HepG2 (cell line): ENCODE measurements around the gene DNAJC5. TPM values are rescaled to one million over a fixed set of nuclear protein-coding genes. Genes with fewer than 3 reads are reported as not detected.

Source experiments
- AHDC1 ChIP-seq: sonication (generic); formaldehyde crosslinking; IDR thresholded peaks from 2 replicates; pipeline ENCODE4 v1.5.1; 2020; ENCODE audit warnings: mild to moderate bottlenecking, missing genetic modification reagents, borderline replicate concordance
- ATAD3A ChIP-seq: sonication (generic); formaldehyde crosslinking; IDR thresholded peaks from 2 replicates; pipeline ENCODE4 v1.4.0; 2020; ENCODE audit warnings: missing genetic modification reagents
- CBX5 ChIP-seq: sonication (generic); formaldehyde crosslinking; IDR thresholded peaks from 2 replicates; pipeline ENCODE4 v1.4.0; 2020; ENCODE audit warnings: missing genetic modification reagents, borderline replicate concordance
- FOXJ3 ChIP-seq: sonication (generic); formaldehyde crosslinking; IDR thresholded peaks from 2 replicates; pipeline ENCODE4 v1.4.0; 2020; ENCODE audit warnings: missing genetic modification reagents, mild to moderate bottlenecking, borderline replicate concordance
- FOXK2 ChIP-seq: fragments of 450-650 bp; IDR thresholded peaks from 2 replicates; pipeline ENCODE4 v1.6.1; 2016
- HMG20B ChIP-seq: conservative IDR thresholded peaks from 2 replicates; pipeline ENCODE4 v1.6.1; 2016; ENCODE audit warnings: missing genetic modification reagents, missing compliant biosample characterization
- HNF1A ChIP-seq, 2 experiments: sonication (generic) in 1 of 2; formaldehyde crosslinking in 1 of 2; IDR thresholded peaks; 2 replicates each; pipeline versions ENCODE4 v1.4.0 to v1.6.1; 2016 to 2020; ENCODE audit warnings: borderline replicate concordance in 1 of 2, low read depth in 1 of 2, mild to moderate bottlenecking in 1 of 2, missing genetic modification reagents in 1 of 2
- HNRNPH1 ChIP-seq: fragments of 200-400 bp; formaldehyde crosslinking; optimal IDR thresholded peaks from 2 replicates; pipeline ENCODE3; 2017; ENCODE audit warnings: mild to moderate bottlenecking, low read depth, low read length
- MEIS2 ChIP-seq: sonication (generic); formaldehyde crosslinking; IDR thresholded peaks from 2 replicates; pipeline ENCODE4 v1.9.0; 2021; ENCODE audit warnings: mild to moderate bottlenecking, missing genetic modification reagents
- MTF2 ChIP-seq: sonication (generic); formaldehyde crosslinking; IDR thresholded peaks from 2 replicates; pipeline ENCODE4 v1.5.0; 2020; ENCODE audit warnings: missing genetic modification reagents, borderline replicate concordance
- RELA ChIP-seq: sonication (generic); formaldehyde crosslinking; IDR thresholded peaks from 2 replicates; pipeline ENCODE4 v1.4.0; 2020; ENCODE audit warnings: missing genetic modification reagents
- SP2 ChIP-seq: sonication (generic); formaldehyde crosslinking; IDR thresholded peaks from 2 replicates; pipeline ENCODE4 v1.5.1; 2020; ENCODE audit warnings: mild to moderate bottlenecking, missing genetic modification reagents
- TFE3 ChIP-seq: IDR thresholded peaks from 2 replicates; pipeline ENCODE4 v1.6.1; 2016
- ZFAT ChIP-seq: sonication (generic); formaldehyde crosslinking; conservative IDR thresholded peaks from 2 replicates; pipeline ENCODE4 v1.8.1; 2023; ENCODE audit warnings: missing genetic modification reagents, inconsistent platforms
- ZNF143 ChIP-seq: sonication (generic); formaldehyde crosslinking; IDR thresholded peaks from 2 replicates; pipeline ENCODE4 v1.4.0; 2020; ENCODE audit warnings: missing genetic modification reagents
- ZNF274 ChIP-seq: sonication (generic); formaldehyde crosslinking; IDR thresholded peaks from 2 replicates; pipeline ENCODE4 v1.5.1; 2020; ENCODE audit warnings: mild to moderate bottlenecking, missing genetic modification reagents
- ZNF790 ChIP-seq: sonication (generic); formaldehyde crosslinking; IDR thresholded peaks from 2 replicates; pipeline ENCODE4 v1.8.0; 2022; ENCODE audit warnings: missing genetic modification reagents, mild to moderate bottlenecking, borderline replicate concordance
- polyA plus RNA-seq, 8 experiments: library from polyadenylated mRNA; depleted of rRNA in 3 of 8; stranded (reverse) in 7 of 8; unstranded in 1 of 8; fragments of >200 nt; fragmentation: Illumina TruSeq in 4 of 8; extraction: Trizol in 4 of 8; gene quantifications; 2 replicates each; pipeline versions ENCODE4 v1.2.1 to v1.2.3, GENCODE V29; 2011 to 2016; ENCODE audit warnings: low read depth in 4 of 8, missing spikeins in 1 of 8, mixed read lengths in 1 of 8; ENCODE audit not compliant: insufficient read depth in 1 of 8
- total RNA-seq, 5 experiments: library from RNA; depleted of rRNA; stranded (reverse); fragments of >200 nt; fragmentation: Illumina TruSeq; extraction: Trizol; gene quantifications; 2 replicates each; pipeline ENCODE4 v1.2.3, GENCODE V29; 2016; ENCODE audit warnings: low read depth in 1 of 5

Gene DNAJC5
- total and polyA plus RNA-seq, 2 of the 13 experiments (the other 11 are each of a cell fraction or from before 2014, with no cell fraction given): 42.8 to 64.5 TPM

- TF ChIP-seq MTF2 (no peak), AHDC1 (CRISPR knock-in tag) (no peak), FOXK2 (no peak), ZNF790 (no peak), MEIS2 (CRISPR knock-in tag) (peak; percentile 93), HNF1A (IDR thresholded peaks at IDR 0.05; ENCODE audit: low read depth) (no peak), HNF1A (CRISPR knock-in tag; IDR thresholded peaks at IDR 0.05; ENCODE audit: borderline replicate concordance) (peak; percentile 64; the same call in 1 of the 2 replicates), HMG20B (CRISPR knock-in tag) (peak; percentile 49), HNRNPH1 (no peak), ZNF143 (peak; percentile 66; the same call in 1 of the 2 replicates), TFE3 (CRISPR knock-in tag) (peak; percentile 78), CBX5 (CRISPR knock-in tag) (peak; percentile 52; the same call in 1 of the 2 replicates), ZNF274 (CRISPR knock-in tag) (peak; percentile 80; the same call in 1 of the 2 replicates), RELA (CRISPR knock-in tag) (no peak; the same call in none of the 2 replicates), ZFAT (0 out of 2 replicates have a peak, but pooled peaks have one; percentile 70), FOXJ3 (CRISPR knock-in tag) (no peak; the same call in 1 of the 2 replicates), ATAD3A (CRISPR knock-in tag) (no peak), SP2 (CRISPR knock-in tag) (no peak)
Measured at GRCh38 chr20:63978319-63979228, 83.6 kb downstream of the DNAJC5 start (continued).
